HG03159 (cell line): ENCODE data around the gene LSMEM2.
A peak's percentile ranks its signal among the peaks of the same experiment; 100 is the strongest.
"Not testable (repeated sequence)": the region's sequence is repeated elsewhere in the genome, so short reads cannot be mapped to it uniquely, and the experiment has no call there.

Experiments
- ATAC-seq: cut with Tn5 transposase; IDR thresholded peaks from one replicate; pipeline ENCODE4 v1.9.1; 2021; ENCODE audit warnings: mild to moderate bottlenecking, moderate library complexity; ENCODE audit not compliant: unreplicated experiment

The LSMEM2 gene

DNA sequence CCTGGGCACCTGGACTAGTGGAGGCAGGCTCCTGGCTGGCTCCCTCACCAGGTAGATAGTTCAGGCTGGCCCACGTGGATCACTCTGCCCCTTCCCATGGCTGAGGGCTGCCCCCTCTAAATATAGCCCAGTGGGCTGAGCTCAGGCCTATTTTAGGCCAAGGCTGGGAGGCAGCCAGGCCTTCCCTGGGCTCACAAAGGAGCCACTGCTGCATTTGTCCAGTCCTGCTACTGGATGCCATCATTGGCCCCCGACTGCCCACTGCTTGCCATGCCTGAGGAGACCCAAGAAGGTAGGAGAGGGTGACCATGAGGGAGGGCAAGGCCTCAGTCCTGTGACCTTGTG is at the start of gene LSMEM2:
LSMEM2 (plus strand) TSS at position 208 of the 345 bp plus-strand sequence; CDS start at position 235, 27 bp downstream.
- ATAC-seq, result no peak

GRCh38 chr3:50229490-50229889 is 49.4 kb upstream of the LSMEM2 start:
- no peak for ATAC-seq

DNA sequence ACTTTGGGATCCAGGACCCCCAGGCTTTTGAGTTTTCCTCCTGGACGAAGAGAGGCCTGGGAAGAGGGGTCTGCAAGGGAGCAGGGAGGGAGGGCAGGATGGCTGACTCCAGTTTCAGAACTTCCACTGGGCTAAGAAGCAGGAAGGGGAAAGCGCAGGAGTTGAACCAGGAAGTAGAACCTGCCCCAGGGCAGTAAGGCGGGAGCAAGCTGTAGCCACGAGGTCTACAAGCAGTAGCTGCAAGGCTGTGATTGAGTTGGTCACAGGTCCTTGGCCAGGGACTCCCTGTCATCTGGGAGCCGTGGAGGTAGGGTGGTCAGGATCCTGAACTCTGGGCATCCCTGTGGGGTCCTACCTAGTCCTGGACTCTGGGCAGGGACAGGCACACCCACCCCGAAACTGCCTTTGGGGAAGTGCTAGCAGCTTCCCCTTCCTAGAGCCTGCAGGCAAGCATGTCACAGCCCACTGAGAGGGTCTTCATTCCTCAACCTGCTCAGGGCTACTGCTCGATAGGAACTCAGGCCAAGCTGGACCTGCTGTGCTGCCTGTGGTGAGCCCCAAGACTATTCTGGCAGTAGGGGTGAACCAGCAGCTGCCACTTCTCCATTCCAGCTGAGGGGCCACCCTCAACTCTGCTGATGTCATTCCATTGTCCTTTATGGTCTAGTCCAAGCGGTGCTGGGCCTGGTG is 48.6 kb upstream of the LSMEM2 start:
- no peak for ATAC-seq

DNA sequence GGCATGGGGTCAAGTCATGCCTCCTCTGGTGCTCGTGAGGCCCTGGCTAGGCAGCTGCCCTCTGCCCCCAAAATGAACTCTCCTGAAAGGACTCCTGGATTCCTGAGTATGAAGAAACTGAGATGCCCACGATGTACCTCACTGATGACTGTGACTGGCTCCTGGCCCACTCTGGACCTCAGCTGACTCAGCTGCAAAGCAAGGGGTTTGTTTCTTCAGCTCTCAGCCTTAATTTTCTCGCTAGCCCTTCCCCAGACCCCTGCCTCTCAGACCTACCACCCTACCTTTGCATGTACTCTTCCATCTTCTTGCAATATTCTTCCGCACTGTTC is 48.1 kb upstream of the LSMEM2 start:
- no peak for ATAC-seq

- no peak for ATAC-seq
Observed at GRCh38 chr3:50231581-50231980, 47.3 kb upstream of the LSMEM2 start.

DNA sequence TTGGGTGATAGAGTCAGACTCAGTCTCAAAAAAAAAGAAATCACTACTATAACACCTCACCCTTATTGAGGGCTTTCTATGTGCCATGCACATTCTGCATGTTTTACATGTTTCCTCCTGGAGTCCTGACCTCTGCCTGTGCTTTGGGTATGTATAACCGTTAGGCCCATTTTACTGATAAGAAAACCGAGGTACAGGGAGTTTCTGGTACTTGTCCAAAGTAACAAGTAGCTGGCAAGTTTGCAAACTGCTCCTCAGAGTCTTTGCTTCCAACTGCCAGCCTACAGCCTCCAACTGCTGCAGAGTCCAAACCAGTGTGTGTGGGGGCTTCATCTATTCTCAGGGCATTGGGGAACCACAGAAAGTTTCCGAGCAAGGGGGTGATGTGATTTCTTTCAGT is 46.6 kb upstream of the LSMEM2 start:
- no peak for ATAC-seq

DNA sequence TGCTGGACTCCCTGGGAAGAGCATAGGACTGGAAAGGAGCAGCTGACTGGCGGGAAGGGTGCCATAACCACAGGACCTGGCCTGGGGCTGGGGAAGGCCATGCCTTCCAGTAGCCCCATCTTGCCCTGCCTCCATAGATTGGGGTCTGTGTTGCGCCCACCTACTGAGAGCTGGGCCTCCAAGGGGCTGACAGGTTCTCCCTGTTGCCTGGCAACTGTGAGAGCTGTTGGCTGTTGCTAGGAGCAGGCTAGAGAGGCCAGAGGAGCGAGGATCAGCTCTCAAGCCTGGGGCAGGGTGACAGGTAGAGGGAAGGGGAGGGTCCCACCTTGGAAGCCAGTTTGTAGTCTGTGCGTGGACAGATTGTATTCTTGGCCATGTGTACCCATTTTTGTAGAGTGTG is 45.7 kb upstream of the LSMEM2 start:
- ATAC-seq, result no peak

DNA sequence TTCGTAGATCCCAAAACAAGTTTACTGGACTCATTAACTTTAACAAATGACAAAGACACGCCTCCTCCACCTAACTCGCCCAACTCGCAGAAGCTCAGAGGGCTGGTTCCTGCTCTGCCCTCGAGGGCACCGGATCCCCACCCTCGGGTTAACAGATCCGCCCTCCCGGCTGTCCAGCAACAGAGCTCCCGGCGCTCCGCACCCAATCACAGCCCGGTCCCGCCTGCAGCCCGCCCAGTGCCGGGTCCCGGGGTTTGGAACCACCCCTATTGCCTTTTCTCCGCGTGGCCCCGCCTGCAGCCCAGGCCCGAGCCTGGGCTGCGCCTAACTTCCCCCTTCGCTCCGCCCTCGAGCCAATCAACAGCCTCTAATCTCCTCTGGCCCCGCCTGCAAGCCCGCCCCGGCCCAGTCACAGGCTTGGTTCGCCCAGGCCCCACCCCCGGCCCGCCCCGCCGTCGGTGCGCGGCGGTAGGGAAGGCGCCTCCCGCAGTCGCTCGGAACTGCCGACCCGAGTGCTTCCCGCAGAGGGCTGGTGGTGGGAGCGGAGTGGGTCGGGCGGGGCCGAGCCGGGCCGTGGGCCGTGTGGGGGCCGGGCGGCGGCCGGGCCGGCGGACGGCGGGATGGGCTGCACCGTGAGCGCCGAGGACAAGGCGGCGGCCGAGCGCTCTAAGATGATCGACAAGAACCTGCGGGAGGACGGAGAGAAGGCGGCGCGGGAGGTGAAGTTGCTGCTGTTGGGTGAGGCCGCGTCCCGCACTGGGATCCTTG is 43.0 kb upstream of the LSMEM2 start, which contains the start of gene GNAI2:
GNAI2 (plus strand) TSS at position 489 of the 768 bp plus-strand sequence; CDS start at position 621, 132 bp downstream.
- ATAC-seq, result peak; percentile 91

GRCh38 chr3:50236484-50237132 is 42.3 kb upstream of the LSMEM2 start:
- ATAC-seq, result no peak

DNA sequence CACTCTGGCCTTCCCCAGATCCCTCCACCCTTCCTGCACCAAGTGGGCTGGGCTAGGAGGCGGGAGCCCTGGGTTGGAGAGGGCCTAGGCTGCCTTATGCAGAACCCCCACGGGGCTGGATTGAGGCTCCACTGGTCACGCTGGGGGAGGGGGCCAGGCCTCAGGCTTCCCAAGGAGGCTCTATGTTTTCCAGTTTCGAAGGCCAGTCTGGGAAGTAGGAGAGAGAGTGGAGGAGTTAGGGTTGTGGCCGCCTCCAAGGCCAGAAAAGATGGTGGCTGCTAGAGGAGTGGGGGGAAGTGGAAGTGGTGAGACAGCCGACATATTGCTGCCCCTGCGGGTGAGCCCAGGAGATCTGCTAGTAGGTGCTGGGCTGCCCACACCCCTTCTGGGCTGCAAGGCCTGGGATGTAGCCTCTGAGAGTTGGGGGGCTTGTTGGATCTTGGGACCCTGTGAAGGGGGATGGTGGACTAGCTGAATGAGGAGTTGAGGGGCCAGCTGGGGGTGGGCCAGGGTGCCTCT is 41.7 kb upstream of the LSMEM2 start:
- no peak for ATAC-seq

DNA sequence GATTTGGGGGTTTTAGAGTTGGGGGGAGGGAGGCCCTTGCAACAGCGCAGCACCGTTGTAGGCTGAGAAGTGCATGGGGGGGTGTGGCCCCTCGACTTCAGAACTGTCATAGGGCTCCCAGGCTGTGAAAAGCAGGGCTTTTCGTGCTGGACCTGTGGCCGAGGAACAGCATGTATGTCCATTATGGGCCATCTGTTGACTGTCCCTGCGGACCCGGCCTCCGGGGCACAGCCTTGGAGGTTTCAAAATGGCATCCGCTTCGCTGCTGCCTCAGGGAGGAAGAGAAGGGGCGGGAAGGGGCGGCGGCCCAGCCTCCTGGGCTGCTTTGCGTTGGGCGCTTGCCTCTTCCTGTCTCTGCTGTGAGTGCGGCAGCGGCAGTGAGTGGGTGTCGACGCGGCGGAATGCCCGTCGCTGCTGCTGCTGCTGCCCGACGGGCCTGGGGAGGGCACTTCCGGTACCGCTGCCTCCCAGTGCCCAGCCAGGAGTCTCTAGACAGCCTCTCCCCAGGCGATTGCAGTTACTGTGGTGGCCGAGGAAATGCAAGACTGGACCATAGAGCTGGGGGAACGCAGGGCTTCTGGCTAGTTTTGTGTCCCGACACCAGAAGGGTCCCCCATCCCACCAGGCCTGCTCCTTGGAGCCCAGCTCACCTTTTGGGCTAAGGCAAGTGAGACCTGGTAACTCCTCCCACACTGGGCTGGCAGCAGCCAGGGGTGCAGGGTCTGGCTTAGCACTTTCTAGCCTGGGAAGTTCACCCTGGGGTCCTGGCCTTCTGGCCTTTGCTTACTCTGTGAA is 40.9 kb upstream of the LSMEM2 start:
- ATAC-seq, result peak; percentile 26

- no peak for ATAC-seq
Observed at GRCh38 chr3:50238549-50239026, 40.3 kb upstream of the LSMEM2 start.

- no peak for ATAC-seq
Observed at GRCh38 chr3:50239649-50240048, 39.2 kb upstream of the LSMEM2 start.

DNA sequence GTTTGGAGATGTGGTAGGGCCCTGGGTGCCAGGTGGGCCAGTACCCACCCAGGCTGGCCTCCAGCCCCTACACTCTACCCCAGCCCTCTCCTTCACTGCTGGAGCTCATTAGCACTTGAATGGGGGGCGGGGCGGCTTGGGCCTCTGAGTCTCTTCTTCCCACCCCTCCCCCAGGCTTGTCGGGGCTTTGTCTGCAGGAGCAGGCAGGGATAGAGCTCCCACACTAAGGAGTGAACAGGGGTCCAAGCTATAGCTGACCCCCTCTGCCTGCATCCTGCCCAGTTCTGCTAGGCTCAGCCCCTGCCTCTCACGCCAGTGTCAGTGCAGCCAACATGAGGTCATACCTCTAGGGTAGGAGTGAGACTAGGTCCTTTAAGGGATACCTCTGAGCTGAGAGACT is 37.7 kb upstream of the LSMEM2 start:
- ATAC-seq, result no peak

- ATAC-seq, result no peak
Observed at GRCh38 chr3:50241713-50242380, 37.0 kb upstream of the LSMEM2 start.

DNA sequence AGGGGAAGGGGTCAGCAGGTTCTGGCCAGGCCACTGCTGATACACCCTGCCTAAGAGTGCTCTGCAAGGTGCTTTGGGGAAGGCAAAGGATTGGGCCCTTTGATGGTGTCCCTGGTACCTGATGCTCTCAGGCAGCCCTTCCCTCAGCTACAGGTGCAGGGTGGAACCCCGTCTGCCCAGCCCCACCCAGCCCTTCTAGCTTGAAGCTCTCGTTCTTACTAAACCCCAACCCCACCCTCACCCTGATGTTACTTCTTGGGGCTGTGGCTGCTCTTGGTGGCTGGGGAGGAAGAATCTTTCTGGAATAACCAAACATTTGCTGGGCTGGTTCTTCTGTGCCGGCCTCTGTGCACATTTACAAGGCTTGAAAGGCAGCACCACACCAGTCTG is 36.5 kb upstream of the LSMEM2 start:
- ATAC-seq, result no peak

GRCh38 chr3:50242851-50243542 is 35.9 kb upstream of the LSMEM2 start:
- ATAC-seq, result no peak

- no peak for ATAC-seq
Observed at GRCh38 chr3:50243543-50243895, 35.4 kb upstream of the LSMEM2 start.

DNA sequence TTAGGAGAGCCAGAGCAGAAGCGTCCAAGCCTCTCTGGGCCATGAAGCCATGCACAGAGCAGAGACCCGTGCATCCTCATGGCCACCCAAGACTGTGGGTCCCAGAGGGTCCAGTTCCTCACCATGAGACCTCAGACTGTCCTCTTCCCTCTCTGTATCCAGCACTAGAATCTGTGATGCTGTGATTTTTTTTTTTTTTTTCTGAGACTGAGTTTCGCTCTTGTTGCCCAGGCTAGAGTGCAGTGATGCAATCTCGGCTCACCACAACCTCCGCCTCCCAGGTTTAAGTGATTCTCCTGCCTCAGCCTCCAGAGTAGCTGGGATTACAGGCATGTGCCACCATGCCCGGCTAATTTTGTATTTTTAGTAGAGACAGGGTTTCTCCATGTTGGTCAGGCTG is 34.1 kb upstream of the LSMEM2 start:
- not testable (repeated sequence) for ATAC-seq

DNA sequence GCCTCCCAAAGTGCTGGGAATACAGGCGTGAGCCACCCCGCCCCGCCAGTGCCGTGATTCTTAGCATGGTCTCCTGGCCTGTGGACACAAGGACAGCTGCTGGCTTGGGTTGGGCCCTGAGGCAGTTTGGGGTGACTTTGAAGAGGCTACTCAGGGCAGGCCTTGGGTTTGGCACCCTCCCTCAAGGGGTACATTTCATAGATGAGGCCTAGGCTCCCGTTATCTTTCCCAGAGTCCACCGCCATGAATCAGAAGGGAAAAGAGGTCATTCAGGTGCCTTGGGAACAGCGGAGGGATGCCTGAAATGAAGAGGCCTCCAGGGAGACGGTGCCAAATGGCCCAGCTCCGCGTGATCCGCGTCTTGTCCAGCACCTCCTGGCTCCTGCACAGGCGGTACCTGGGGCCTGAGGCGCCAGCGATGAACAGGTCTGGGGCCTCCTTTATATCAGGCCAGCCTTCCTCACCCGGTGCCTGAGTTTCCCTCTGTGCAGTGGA is 33.6 kb upstream of the LSMEM2 start:
- no peak for ATAC-seq
